K562 (cell line): ENCODE data around the gene UFSP1. TPM values are rescaled to one million over a fixed set of nuclear protein-coding genes. Genes with fewer than 3 reads are reported as not detected.

Experiments
- ATF1 ChIP-seq, 2 experiments: fragments of 450-650 bp in 1 of 2; IDR thresholded peaks; 2 replicates each; pipeline ENCODE4 v1.6.1; 2016; ENCODE audit warnings: missing compliant biosample characterization in 1 of 2, missing genetic modification characterization in 1 of 2
- DDX20 ChIP-seq: fragments of 450-650 bp; IDR thresholded peaks from 2 replicates; pipeline ENCODE4 v1.6.1; 2016; ENCODE audit warnings: missing genetic modification characterization, low read depth, mild to moderate bottlenecking, missing compliant biosample characterization, moderate library complexity
- FIP1L1 ChIP-seq: fragments of 200-400 bp; formaldehyde crosslinking; IDR thresholded peaks from 2 replicates; pipeline ENCODE4 v1.6.1; 2018; ENCODE audit warnings: mild to moderate bottlenecking, low read depth, low read length; ENCODE audit not compliant: poor library complexity, severe bottlenecking
- GABPA ChIP-seq: fragments of 200-800 bp; sonication (Bioruptor generic); conservative IDR thresholded peaks from 2 replicates; pipeline ENCODE4 v1.6.1; 2016; ENCODE audit warnings: low read depth, missing genetic modification characterization, missing compliant biosample characterization
- KHSRP ChIP-seq: fragments of 450-650 bp; IDR thresholded peaks from 2 replicates; pipeline ENCODE4 v1.6.1; 2017
- MBD2 ChIP-seq: sonication (generic); IDR thresholded peaks from 2 replicates; pipeline ENCODE4 v1.6.1; 2016; ENCODE audit warnings: low read depth, borderline replicate concordance
- MCM2 ChIP-seq: fragments of 450-650 bp; IDR thresholded peaks from 2 replicates; pipeline ENCODE4 v1.6.1; 2017; ENCODE audit warnings: low read depth, mild to moderate bottlenecking
- MCM5 ChIP-seq: fragments of 450-650 bp; IDR thresholded peaks from 2 replicates; pipeline ENCODE4 v1.6.1; 2016; ENCODE audit warnings: low read depth
- MIER1 ChIP-seq: fragments of 450-650 bp; IDR thresholded peaks from 2 replicates; pipeline ENCODE4 v1.6.1; 2016; ENCODE audit warnings: antibody characterized with exemption, mild to moderate bottlenecking, low read depth
- MTA1 ChIP-seq: fragments of 450-650 bp; IDR thresholded peaks from 2 replicates; pipeline ENCODE4 v1.6.1; 2017; ENCODE audit warnings: borderline replicate concordance
- NR2C1 ChIP-seq, 2 experiments: fragments of 450-650 bp; IDR thresholded peaks; 2 replicates each; pipeline ENCODE4 v1.6.1; 2017; ENCODE audit warnings: mild to moderate bottlenecking in 2 of 2, antibody characterized with exemption in 1 of 2, inconsistent platforms in 1 of 2, missing compliant biosample characterization in 1 of 2, missing genetic modification characterization in 1 of 2
- NRF1 ChIP-seq, 2 experiments: fragments of 450-650 bp; IDR thresholded peaks in 1 of 2; conservative IDR thresholded peaks in 1 of 2; 2 replicates each; pipeline ENCODE4 v1.6.1; 2014; ENCODE audit warnings: mild to moderate bottlenecking in 2 of 2
- POU5F1 ChIP-seq: fragments of 150-350 bp; IDR thresholded peaks from 2 replicates; pipeline ENCODE4 v1.6.1; 2014; ENCODE audit warnings: borderline replicate concordance, low read length, low read depth, mild to moderate bottlenecking; ENCODE audit not compliant: partially characterized antibody
- PPARD ChIP-seq: fragments of 250-450 bp; sonication (Bioruptor Pico); IDR thresholded peaks from 2 replicates; pipeline ENCODE4 v1.8.0; 2022; ENCODE audit warnings: inconsistent platforms, mild to moderate bottlenecking, moderate library complexity
- RBM15 ChIP-seq: fragments of 200-400 bp; formaldehyde crosslinking; IDR thresholded peaks from 2 replicates; pipeline ENCODE4 v1.6.1; 2018; ENCODE audit warnings: mild to moderate bottlenecking, low read length, moderate library complexity; ENCODE audit not compliant: insufficient read depth
- SETDB1 ChIP-seq: IDR thresholded peaks from one replicate; pipeline ENCODE4 v1.6.1; 2012; ENCODE audit warnings: low read length, control low read depth, inconsistent platforms
- SMC3 ChIP-seq: conservative IDR thresholded peaks from 2 replicates; pipeline ENCODE4 v1.6.1; 2011; ENCODE audit warnings: low read depth, low read length, improper control_type of control experiment; ENCODE audit not compliant: insufficient read depth
- TRIM28 ChIP-seq: fragments of 450-650 bp; IDR thresholded peaks from 2 replicates; pipeline ENCODE4 v1.6.1; 2017
- ZNF431 ChIP-seq: sonication (generic); formaldehyde crosslinking; IDR thresholded peaks from 2 replicates; pipeline ENCODE4 v1.8.0; 2022; ENCODE audit warnings: mild to moderate bottlenecking, missing genetic modification reagents
- ZNF57 ChIP-seq: fragments of 450-650 bp; formaldehyde crosslinking; IDR thresholded peaks from 2 replicates; pipeline ENCODE4 v1.4.0; 2020; ENCODE audit warnings: mild to moderate bottlenecking, moderate library complexity
- ZNF699 ChIP-seq: fragments of 250-450 bp; sonication (Bioruptor Pico); IDR thresholded peaks from 2 replicates; pipeline ENCODE4 v1.8.0; 2021; ENCODE audit warnings: mild to moderate bottlenecking, moderate library complexity; ENCODE audit not compliant: insufficient replicate concordance
- ZNF785 ChIP-seq: fragments of 250-450 bp; sonication (Bioruptor Pico); IDR thresholded peaks from 2 replicates; pipeline ENCODE4 v1.4.0; 2020; ENCODE audit warnings: mild to moderate bottlenecking
- polyA plus RNA-seq, 8 experiments: library from polyadenylated mRNA; depleted of rRNA in 4 of 8; stranded (reverse) in 5 of 8; unstranded in 3 of 8; fragments of >200 nt; fragmentation: Nextera tagmentation in 2 of 8; fragmentation: Illumina TruSeq in 1 of 8; extraction: Ambion mirVana in 2 of 8; extraction: Trizol in 1 of 8; gene quantifications; 2 replicates each; pipeline versions ENCODE4 v1.2.1 to v1.2.3, GENCODE V29; 2011 to 2014; ENCODE audit warnings: inconsistent platforms in 1 of 8, missing spikeins in 1 of 8
- total RNA-seq, 7 experiments: library from RNA; depleted of rRNA in 6 of 7; stranded (reverse); fragments of >200 nt in 6 of 7; fragmentation: Illumina TruSeq in 2 of 7; extraction: Trizol in 2 of 7; gene quantifications; 2 replicates each; pipeline versions ENCODE4 v1.2.1 to v1.2.3, GENCODE V29; 2011 to 2021; ENCODE audit warnings: low replicate concordance in 1 of 7
- TF ChIP-seq, protein P1 (sequence below): fragments of 450-650 bp; IDR thresholded peaks from 2 replicates; pipeline ENCODE4 v1.6.1; 2016; ENCODE audit warnings: antibody characterized with exemption
- TF ChIP-seq, protein P2 (sequence below): fragments of 200-800 bp; sonication (Bioruptor generic); IDR thresholded peaks from 2 replicates; pipeline ENCODE4 v1.6.1; 2017; ENCODE audit warnings: missing genetic modification characterization, missing compliant biosample characterization
- TF ChIP-seq, protein P3 (sequence below), 2 experiments: IDR thresholded peaks; 2 replicates each; pipeline ENCODE4 v1.6.1; 2011; ENCODE audit warnings: borderline replicate concordance in 1 of 2, control low read depth in 1 of 2, low read depth in 1 of 2, low read length in 1 of 2, mild to moderate bottlenecking in 1 of 2, mixed read lengths in 1 of 2, moderate library complexity in 1 of 2; ENCODE audit not compliant: insufficient read depth in 1 of 2, insufficient read length in 1 of 2, poor library complexity in 1 of 2, severe bottlenecking in 1 of 2; ENCODE audit errors: extremely low read depth in 1 of 2

The UFSP1 gene
- total and polyA plus RNA-seq, 9 of the 15 experiments (the other 6 are each of a cell fraction or from before 2014, with no cell fraction given), result 0.50 to 18.8 (median 2.1) TPM

DNA sequence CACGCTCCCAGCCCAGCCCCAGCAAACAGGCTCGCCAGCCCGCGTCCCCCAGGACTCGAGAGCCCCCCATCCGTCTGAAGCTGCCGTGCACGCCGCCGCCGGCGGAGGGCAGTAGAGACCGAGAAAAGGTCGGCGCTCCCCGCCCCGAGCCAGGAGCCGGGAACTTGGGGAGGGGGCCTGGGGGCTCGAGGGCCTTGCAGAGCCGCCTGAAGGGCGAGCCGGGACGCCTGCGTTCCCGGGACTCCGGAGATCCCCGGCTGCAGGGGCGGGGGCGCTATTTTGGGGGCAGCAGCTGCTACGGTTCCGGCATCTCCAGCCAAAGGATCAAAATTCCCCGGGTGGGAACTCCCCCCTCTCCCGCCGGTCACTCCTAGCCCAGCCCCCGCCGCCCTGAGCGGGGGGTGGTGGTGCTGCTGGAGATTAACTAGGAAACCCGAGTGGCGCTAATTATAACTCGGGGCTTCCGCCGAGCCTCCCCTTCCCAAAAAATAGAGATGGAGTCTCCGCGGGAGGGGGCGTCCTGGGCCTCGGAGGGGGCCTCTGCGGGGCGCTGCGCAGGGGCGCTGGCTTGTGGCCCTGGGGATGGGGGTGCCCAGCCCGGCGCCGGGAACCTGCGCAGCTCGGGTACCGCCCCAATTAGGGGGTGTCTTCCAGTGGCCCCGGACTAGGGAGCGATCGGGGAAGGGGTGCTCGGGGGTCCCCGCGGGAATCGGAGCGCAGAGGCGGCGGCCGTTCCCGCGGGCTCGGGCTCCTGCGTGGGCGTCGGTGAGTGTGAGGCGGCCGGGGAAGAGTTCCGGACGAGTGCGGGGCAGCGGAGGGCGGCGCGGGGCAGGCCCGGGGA, 5.6 kb upstream of the UFSP1 start (continued):
- TF ChIP-seq ZNF699 (no peak), KHSRP (no peak), NRF1 (conservative IDR thresholded peaks at IDR 0.05 in 1 of 2, IDR thresholded peaks at IDR 0.05 in 1 of 2) (peak; percentile 65 to 72), MTA1 (no peak), MCM2 (no peak), GABPA (tag) (no peak), SETDB1 (no peak), DDX20 (tag) (no peak), TRIM28 (no peak), ZNF57 (CRISPR knock-in tag) (no peak), MIER1 (no peak), RBM15 (no peak), PPARD (CRISPR knock-in tag) (no peak), MBD2 (no peak), ZNF431 (CRISPR knock-in tag) (no peak), MCM5 (no peak), FIP1L1 (no peak), SMC3 (peak; percentile 70), POU5F1 (no peak), NR2C1 (IDR thresholded peaks at IDR 0.05) (no peak), NR2C1 (tag; IDR thresholded peaks at IDR 0.05) (no peak), ZNF785 (no peak), ATF1 (CRISPR knock-in tag; IDR thresholded peaks at IDR 0.05) (no peak), ATF1 (tag; IDR thresholded peaks at IDR 0.05) (no peak)
- TF ChIP-seq, protein P1, sequence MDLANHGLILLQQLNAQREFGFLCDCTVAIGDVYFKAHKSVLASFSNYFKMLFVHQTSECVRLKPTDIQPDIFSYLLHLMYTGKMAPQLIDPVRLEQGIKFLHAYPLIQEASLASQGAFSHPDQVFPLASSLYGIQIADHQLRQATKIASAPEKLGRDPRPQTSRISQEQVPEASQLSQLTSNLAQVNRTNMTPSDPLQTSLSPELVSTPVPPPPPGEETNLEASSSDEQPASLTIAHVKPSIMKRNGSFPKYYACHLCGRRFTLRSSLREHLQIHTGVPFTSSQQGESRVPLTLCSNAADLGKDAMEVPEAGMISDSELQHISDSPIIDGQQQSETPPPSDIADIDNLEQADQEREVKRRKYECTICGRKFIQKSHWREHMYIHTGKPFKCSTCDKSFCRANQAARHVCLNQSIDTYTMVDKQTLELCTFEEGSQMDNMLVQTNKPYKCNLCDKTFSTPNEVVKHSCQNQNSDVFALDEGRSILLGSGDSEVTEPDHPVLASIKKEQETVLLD, result 0 out of 2 replicates have a peak, but pooled peaks have one; percentile 14
- TF ChIP-seq, protein P2, sequence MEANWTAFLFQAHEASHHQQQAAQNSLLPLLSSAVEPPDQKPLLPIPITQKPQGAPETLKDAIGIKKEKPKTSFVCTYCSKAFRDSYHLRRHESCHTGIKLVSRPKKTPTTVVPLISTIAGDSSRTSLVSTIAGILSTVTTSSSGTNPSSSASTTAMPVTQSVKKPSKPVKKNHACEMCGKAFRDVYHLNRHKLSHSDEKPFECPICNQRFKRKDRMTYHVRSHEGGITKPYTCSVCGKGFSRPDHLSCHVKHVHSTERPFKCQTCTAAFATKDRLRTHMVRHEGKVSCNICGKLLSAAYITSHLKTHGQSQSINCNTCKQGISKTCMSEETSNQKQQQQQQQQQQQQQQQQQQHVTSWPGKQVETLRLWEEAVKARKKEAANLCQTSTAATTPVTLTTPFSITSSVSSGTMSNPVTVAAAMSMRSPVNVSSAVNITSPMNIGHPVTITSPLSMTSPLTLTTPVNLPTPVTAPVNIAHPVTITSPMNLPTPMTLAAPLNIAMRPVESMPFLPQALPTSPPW (CRISPR knock-in tag), result peak; percentile 75
- TF ChIP-seq, protein P3, sequence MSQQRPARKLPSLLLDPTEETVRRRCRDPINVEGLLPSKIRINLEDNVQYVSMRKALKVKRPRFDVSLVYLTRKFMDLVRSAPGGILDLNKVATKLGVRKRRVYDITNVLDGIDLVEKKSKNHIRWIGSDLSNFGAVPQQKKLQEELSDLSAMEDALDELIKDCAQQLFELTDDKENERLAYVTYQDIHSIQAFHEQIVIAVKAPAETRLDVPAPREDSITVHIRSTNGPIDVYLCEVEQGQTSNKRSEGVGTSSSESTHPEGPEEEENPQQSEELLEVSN (IDR thresholded peaks at IDR 0.05; ENCODE audit: borderline replicate concordance in 1 of 2, extremely low read depth in 1 of 2, insufficient read depth in 1 of 2, insufficient read length in 1 of 2, low read depth in 1 of 2, low read length in 1 of 2, poor library complexity in 1 of 2, severe bottlenecking in 1 of 2), result peak in 1 of 2 experiments; percentile 37
